Astrocyte (in vitro differentiated cells and primary cell): ENCODE data around the gene ZMYM4.

Experiments used
- EZH2 ChIP-seq: IDR thresholded peaks from 2 replicates; pipeline ENCODE4 v1.6.1; 2012; ENCODE audit warnings: mild to moderate bottlenecking, low read length, inconsistent platforms; ENCODE audit not compliant: insufficient read depth
- TF ChIP-seq, protein P1 (sequence below): IDR thresholded peaks from 2 replicates; pipeline ENCODE4 v1.5.1; 2011; ENCODE audit warnings: low read depth, mild to moderate bottlenecking, inconsistent platforms, low read length, moderate library complexity; ENCODE audit not compliant: insufficient read depth

DNA sequence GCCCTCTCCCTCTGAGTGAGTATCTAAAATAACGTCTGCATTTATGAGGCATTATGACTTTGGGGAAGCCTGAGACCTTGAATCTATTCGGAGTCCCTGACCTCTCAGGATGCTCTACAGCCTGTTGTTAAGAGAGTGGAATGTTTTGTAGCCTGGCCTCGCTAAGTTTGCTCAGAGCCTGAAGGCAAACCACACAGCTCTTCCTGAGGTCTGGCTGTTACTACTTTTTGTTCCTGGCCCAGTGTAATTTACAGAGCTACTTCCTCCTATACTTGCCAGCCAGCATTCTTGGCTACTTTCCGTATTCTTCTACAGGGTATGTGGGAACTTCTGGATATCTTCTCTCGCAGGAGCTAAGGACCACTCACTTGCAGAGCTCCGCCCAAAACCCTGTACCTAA lies 3.6 kb upstream of the ZMYM4 start:
- TF ChIP-seq, protein P1, sequence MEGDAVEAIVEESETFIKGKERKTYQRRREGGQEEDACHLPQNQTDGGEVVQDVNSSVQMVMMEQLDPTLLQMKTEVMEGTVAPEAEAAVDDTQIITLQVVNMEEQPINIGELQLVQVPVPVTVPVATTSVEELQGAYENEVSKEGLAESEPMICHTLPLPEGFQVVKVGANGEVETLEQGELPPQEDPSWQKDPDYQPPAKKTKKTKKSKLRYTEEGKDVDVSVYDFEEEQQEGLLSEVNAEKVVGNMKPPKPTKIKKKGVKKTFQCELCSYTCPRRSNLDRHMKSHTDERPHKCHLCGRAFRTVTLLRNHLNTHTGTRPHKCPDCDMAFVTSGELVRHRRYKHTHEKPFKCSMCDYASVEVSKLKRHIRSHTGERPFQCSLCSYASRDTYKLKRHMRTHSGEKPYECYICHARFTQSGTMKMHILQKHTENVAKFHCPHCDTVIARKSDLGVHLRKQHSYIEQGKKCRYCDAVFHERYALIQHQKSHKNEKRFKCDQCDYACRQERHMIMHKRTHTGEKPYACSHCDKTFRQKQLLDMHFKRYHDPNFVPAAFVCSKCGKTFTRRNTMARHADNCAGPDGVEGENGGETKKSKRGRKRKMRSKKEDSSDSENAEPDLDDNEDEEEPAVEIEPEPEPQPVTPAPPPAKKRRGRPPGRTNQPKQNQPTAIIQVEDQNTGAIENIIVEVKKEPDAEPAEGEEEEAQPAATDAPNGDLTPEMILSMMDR = no peak
- TF ChIP-seq EZH2 = no peak
